Heart left ventricle (tissue), 16 donors: ENCODE measurements around the gene EEF1AKMT4. TPM values are rescaled to one million over a fixed set of nuclear protein-coding genes. Genes with fewer than 3 reads are reported as not detected.

ENCODE experiments used
- ATAC-seq, 4 donors: fragments of 200-7000 bp; cut with Tn5 transposase; one replicate each; pipeline ENCODE4 v1.9.1; 2020 to 2022; ENCODE audit warnings: moderate library complexity in 4 of 4, mild to moderate bottlenecking in 3 of 4, moderate number of reproducible peaks in 1 of 4
- DNase-seq, 5 donors: peaks; one replicate each; pipeline ENCODE4 v3.0.0-alpha.2; 2020
- H3K27ac ChIP-seq, 12 donors: fragments of 200-600 bp; sonication (generic) in 4 of 12; one replicate each; pipeline versions ENCODE4 v1.5.0 to v1.8.0; 2016 to 2022; ENCODE audit warnings: mild to moderate bottlenecking in 2 of 12
- H3K27me3 ChIP-seq, 9 donors: fragments of 200-600 bp; sonication (generic) in 2 of 9; one replicate each; pipeline versions ENCODE4 v1.5.1 to v1.8.0; 2016 to 2022; ENCODE audit warnings: mild to moderate bottlenecking in 3 of 9
- H3K36me3 ChIP-seq, 9 donors: fragments of 200-600 bp; sonication (generic) in 2 of 9; one replicate each; pipeline versions ENCODE4 v1.5.0 to v1.8.0; 2018 to 2022; ENCODE audit warnings: mild to moderate bottlenecking in 2 of 9
- H3K4me1 ChIP-seq, 12 donors: fragments of 200-600 bp; sonication (generic) in 4 of 12; one replicate each; pipeline versions ENCODE4 v1.5.0 to v1.8.0; 2016 to 2022; ENCODE audit warnings: mild to moderate bottlenecking in 3 of 12
- H3K4me3 ChIP-seq, 12 donors: fragments of 200-600 bp; sonication (generic) in 4 of 12; one replicate each; pipeline versions ENCODE4 v1.5.0 to v1.8.0; 2017 to 2022; ENCODE audit warnings: mild to moderate bottlenecking in 9 of 12, moderate library complexity in 4 of 12
- H3K9me3 ChIP-seq, 12 donors: fragments of 200-600 bp; sonication (generic) in 4 of 12; one replicate each; pipeline versions ENCODE4 v1.5.0 to v1.8.0; 2016 to 2022; ENCODE audit warnings: mild to moderate bottlenecking in 1 of 12
- CTCF ChIP-seq, 12 donors: fragments of 200-600 bp; sonication (generic) in 4 of 12; IDR thresholded peaks; one replicate each; pipeline versions ENCODE4 v1.5.0 to v1.8.0; 2018 to 2022; ENCODE audit warnings: antibody characterized with exemption in 12 of 12, mild to moderate bottlenecking in 5 of 12
- POLR2A ChIP-seq, 2 donors: fragments of 450-650 bp; IDR thresholded peaks; one replicate each; pipeline ENCODE4 v1.6.1; 2017; ENCODE audit warnings: antibody characterized with exemption in 2 of 2, mild to moderate bottlenecking in 2 of 2, moderate library complexity in 2 of 2
- WGBS, 4 donors: extraction: QIAGEN DNeasy Blood & Tissue Kit in 2 of 4; methylation state at CpG; one replicate each; pipeline versions ENCODE4 v1.1.5 to v1.1.7; 2013 to 2018; 5-methylcytosine and 5-hydroxymethylcytosine counted together
- intact Hi-C, 10 donors: fragments of 100-400 bp; cut with DNase I; formaldehyde crosslinking; loops; one replicate each; pipeline versions ENCODE4 v1.11.1 to v1.14.2; 2022
- polyA plus RNA-seq, 2 donors: library from polyadenylated mRNA; stranded (reverse); fragments of 200-250 nt; gene quantifications; one replicate each; pipeline ENCODE4 v1.2.3, GENCODE V29; 2013
- total RNA-seq, 9 donors: library from RNA; depleted of rRNA in 2 of 9; stranded (reverse); fragments of >200 nt in 2 of 9; fragmentation: NEBNext Ultra II Directional in 3 of 9; extraction: Animal tissue kit (Norgen Biotek cat#: 25700) in 3 of 9; gene quantifications; one replicate each; pipeline versions ENCODE4 v1.1.0 to v1.2.4, GENCODE V29; 2016 to 2023
- donor health status: ischemic (EF 13 %, LVEDD 7.1; RV severe dilation, severe dysfunction).
- donor health status: healthy with polysubstance abuse.
- donor health status: DM: no; HTN: yes; CAD: no.
- donor health status: DM: no; HTN: no; CAD: no.
- donor health status: ischemic (EF 25% LVEDD 6.9; RV normal size, moderate dysfunction).
- donor health status: ischemic (EF 25% LVEDD 5.7; RV mildly dilated, moderate dysfunction).
- donor health status: healthy.
- donor health status: DM: yes; HTN: yes; CAD: no.
- donor health status: ischemic (EF 35%, LVEDD 5.7; RV mildly dilated, moderate dysfunction).
- donor health status: nonischemic (EF 11% LVEDD 7.7; RV severe dilation, severe dysfunction).
- donor health status: DM: yes; HTN: yes; CAD: no.
- donor health status: PGD.
- donor health status: ischemic (EF 29% LVEDD 5.4; RV normal size, mild dysfunction).
- donor health status: nonischemic (EF 23%, LVEDD 6.1; RV moderate dilation, normal function).

The EEF1AKMT4 gene
- total and polyA plus RNA-seq, 11 donors: 0.66 to 16.7 (median 2.1) TPM

DNA sequence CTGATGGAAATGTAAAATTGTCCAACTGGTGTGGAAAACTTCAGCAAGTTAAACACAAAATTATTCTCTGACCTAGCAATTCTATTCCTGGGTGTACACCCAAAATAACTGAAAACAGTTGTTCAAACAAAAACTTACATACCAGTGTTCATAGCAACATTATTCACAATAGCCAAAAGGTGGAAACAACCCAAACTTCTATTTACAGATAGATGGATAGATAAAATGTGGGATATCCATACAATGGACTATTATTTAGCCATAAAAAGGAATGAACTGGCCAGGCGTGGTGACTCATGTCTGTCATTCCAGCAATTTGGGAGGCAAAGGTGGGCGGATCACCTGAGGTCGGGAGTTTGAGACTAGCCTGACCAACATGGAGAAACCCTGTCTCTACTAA lies 27.0 kb upstream of the EEF1AKMT4 start:
- TF ChIP-seq POLR2A (IDR thresholded peaks at IDR 0.05): no peak
- TF ChIP-seq CTCF (IDR thresholded peaks at IDR 0.05): no peak
- Histone ChIP-seq H3K9me3 (no peaks in the 10 kb centered on the region), H3K4me3 (no peak overlapping the region), H3K27ac (no peak overlapping the region), H3K4me1 (no peaks in the 10 kb centered on the region), H3K27me3 (peaks cover 0 to 24% (median 0%) of the 10 kb centered on the region in 9 donors), H3K36me3 (no peaks in the 10 kb centered on the region)
- ATAC-seq: no peak
- intact Hi-C loops: no loop called here
- 78 to 91% (median 85%) methylated on average over 3 of the region's 3 CpGs for WGBS, 4 donors
- no peak for DNase-seq

DNA sequence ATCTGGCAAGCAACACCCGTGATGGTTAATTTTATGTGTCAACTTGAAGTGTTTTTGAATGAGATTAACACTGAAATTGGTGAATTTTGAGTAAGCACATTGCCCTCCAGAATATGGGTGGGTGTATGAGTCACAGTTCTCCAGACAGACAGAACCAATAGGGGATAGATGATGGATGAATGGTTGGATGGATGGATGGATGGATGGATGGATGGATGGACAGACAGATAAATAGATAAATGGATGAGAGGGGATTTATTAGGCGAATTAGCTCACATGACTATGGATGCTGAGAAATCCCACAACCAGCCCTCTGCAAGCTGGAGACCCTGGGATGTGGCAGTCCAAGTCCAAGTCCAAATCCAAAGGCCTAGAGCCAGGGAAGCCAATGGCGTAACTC lies 25.5 kb upstream of the EEF1AKMT4 start:
- no peak for DNase-seq
- TF ChIP-seq POLR2A (IDR thresholded peaks at IDR 0.05) (no peak), CTCF (IDR thresholded peaks at IDR 0.05) (no peak)
- H3K9me3 ChIP-seq: no peaks in the 10 kb centered on the region
- peaks cover 0 to 2% (median 0%) of the 10 kb centered on the region in 12 donors for H3K4me1 ChIP-seq
- intact Hi-C loops: no loop called here
- H3K36me3 ChIP-seq: no peaks in the 10 kb centered on the region
- peaks cover 0 to 37% (median 0%) of the 10 kb centered on the region in 9 donors for H3K27me3 ChIP-seq
- H3K27ac ChIP-seq: no peak overlapping the region
- WGBS, 4 donors: 75 to 86% (median 83%) methylated on average over 3 of the region's 3 CpGs
- no peak for ATAC-seq
- H3K4me3 ChIP-seq: no peak overlapping the region

GRCh38 chr3:184227481-184227935 lies 22.0 kb upstream of the EEF1AKMT4 start:
- Histone ChIP-seq H3K9me3 (no peaks in the 10 kb centered on the region), H3K27me3 (peaks cover 20 to 63% (median 32%) of the 10 kb centered on the region in 9 donors), H3K4me1 (peaks cover 0 to 22% (median 12%) of the 10 kb centered on the region in 12 donors), H3K27ac (no peak overlapping the region), H3K36me3 (no peaks in the 10 kb centered on the region), H3K4me3 (no peak overlapping the region)
- intact Hi-C loops: loop anchor here in 1 of 10 donors (2.0 kb wide), 1 partner anchor 21 kb away; the partner anchor contains the start of genes ALG3 and EEF1AKMT4
- no peak for DNase-seq
- peak; percentile 53 to 81 (median 66) for TF ChIP-seq CTCF (IDR thresholded peaks at IDR 0.05)
- TF ChIP-seq POLR2A (IDR thresholded peaks at IDR 0.05): no peak
- WGBS, 4 donors: 54 to 64% (median 55%) methylated on average over 2 of the region's 2 CpGs
- ATAC-seq: peak in 1 of 4 donors; percentile 34

GRCh38 chr3:184228376-184229137 lies 20.9 kb upstream of the EEF1AKMT4 start:
- WGBS, 4 donors: 29 to 49% (median 35%) methylated on average over 10 to 12 of the region's 12 CpGs
- ATAC-seq (no peak), DNase-seq (no peak)
- no peak for TF ChIP-seq POLR2A (IDR thresholded peaks at IDR 0.05)
- no peak for TF ChIP-seq CTCF (IDR thresholded peaks at IDR 0.05)
- no peaks in the 10 kb centered on the region for H3K9me3 ChIP-seq
- H3K36me3 ChIP-seq: no peaks in the 10 kb centered on the region
- H3K4me1 ChIP-seq: peaks cover 0 to 22% (median 12%) of the 10 kb centered on the region in 12 donors
- intact Hi-C loops: no loop called here
- no peak overlapping the region for H3K27ac ChIP-seq
- H3K4me3 ChIP-seq: peak overlapping the region in 8 of 12 donors; percentile 19 to 64 (median 54)
- peaks cover 20 to 69% (median 32%) of the 10 kb centered on the region in 9 donors for H3K27me3 ChIP-seq
